Measurements from ENCODE around the gene PCDHGA7.
"Not testable (repeated sequence)": the region's sequence is repeated elsewhere in the genome, so short reads cannot be mapped to it uniquely, and the experiment has no call there.

The PCDHGA7 gene

GRCh38 chr5:141402553-141403243 lies 20.2 kb downstream of the PCDHGA7 start, which contains the start of gene PCDHGA9:
Gene PCDHGA9, plus strand, starts transcription at chr5:141402778. Its CDS starts 175 bp downstream, at chr5:141402953.
- Histone ChIP-seq H3K4me3 (ENCODE audit: low read depth, low read length) (no peak within 1 kb of the TSS), H3K9ac (no peak within 1 kb of the TSS), H3K4me1 (no peaks in the 10 kb centered on the region), H3K36me3 (ENCODE audit: control insufficient read depth, insufficient read depth, low read length) (no peaks in the 10 kb centered on the region), H3K9me3 (ENCODE audit: control insufficient read depth, low read length) (peaks cover 9% of the 10 kb centered on the region), H3K27ac (no peak within 1 kb of the TSS), H3K27me3 (ENCODE audit: control insufficient read depth, insufficient read depth, low read length) (no peaks in the 10 kb centered on the region), H3K4me2 (ENCODE audit: low read length) (peak within 1 kb of the TSS; percentile 17), H2AFZ (no peak within 1 kb of the TSS), H3K79me2 (no peaks in the 10 kb centered on the region)
- TF ChIP-seq, protein P1, sequence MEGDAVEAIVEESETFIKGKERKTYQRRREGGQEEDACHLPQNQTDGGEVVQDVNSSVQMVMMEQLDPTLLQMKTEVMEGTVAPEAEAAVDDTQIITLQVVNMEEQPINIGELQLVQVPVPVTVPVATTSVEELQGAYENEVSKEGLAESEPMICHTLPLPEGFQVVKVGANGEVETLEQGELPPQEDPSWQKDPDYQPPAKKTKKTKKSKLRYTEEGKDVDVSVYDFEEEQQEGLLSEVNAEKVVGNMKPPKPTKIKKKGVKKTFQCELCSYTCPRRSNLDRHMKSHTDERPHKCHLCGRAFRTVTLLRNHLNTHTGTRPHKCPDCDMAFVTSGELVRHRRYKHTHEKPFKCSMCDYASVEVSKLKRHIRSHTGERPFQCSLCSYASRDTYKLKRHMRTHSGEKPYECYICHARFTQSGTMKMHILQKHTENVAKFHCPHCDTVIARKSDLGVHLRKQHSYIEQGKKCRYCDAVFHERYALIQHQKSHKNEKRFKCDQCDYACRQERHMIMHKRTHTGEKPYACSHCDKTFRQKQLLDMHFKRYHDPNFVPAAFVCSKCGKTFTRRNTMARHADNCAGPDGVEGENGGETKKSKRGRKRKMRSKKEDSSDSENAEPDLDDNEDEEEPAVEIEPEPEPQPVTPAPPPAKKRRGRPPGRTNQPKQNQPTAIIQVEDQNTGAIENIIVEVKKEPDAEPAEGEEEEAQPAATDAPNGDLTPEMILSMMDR (IDR thresholded peaks at IDR 0.05): no peak

DNA sequence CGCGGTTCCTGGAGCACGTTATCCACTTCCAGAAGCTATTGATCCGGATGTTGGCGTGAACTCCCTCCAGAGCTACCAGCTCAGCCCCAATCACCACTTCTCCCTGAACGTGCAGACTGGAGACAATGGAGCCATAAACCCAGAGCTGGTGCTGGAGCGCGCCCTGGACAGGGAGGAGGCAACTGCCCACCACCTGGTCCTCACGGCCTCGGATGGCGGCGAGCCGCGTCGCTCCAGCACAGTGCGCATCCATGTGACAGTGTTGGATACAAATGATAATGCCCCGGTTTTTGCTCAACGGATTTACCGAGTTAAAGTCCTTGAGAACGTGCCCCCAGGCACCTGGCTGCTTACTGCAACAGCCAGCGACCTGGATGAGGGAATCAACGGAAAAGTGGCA lies 20.8 kb downstream of the PCDHGA7 start:
- no peak overlapping the region for H2AFZ ChIP-seq
- H3K9ac ChIP-seq: no peak overlapping the region
- TF ChIP-seq, protein P1 (IDR thresholded peaks at IDR 0.05): no peak
- H3K36me3 ChIP-seq (ENCODE audit: control insufficient read depth, insufficient read depth, low read length): no peaks in the 10 kb centered on the region
- no peak overlapping the region for H3K27ac ChIP-seq
- H3K27me3 ChIP-seq (ENCODE audit: control insufficient read depth, insufficient read depth, low read length): no peaks in the 10 kb centered on the region
- no peak overlapping the region for H3K4me3 ChIP-seq (ENCODE audit: low read depth, low read length)
- H3K4me2 ChIP-seq (ENCODE audit: low read length): no peak overlapping the region
- H3K9me3 ChIP-seq (ENCODE audit: control insufficient read depth, low read length): peaks cover 9% of the 10 kb centered on the region
- no peaks in the 10 kb centered on the region for H3K4me1 ChIP-seq
- H3K79me2 ChIP-seq: no peaks in the 10 kb centered on the region

DNA sequence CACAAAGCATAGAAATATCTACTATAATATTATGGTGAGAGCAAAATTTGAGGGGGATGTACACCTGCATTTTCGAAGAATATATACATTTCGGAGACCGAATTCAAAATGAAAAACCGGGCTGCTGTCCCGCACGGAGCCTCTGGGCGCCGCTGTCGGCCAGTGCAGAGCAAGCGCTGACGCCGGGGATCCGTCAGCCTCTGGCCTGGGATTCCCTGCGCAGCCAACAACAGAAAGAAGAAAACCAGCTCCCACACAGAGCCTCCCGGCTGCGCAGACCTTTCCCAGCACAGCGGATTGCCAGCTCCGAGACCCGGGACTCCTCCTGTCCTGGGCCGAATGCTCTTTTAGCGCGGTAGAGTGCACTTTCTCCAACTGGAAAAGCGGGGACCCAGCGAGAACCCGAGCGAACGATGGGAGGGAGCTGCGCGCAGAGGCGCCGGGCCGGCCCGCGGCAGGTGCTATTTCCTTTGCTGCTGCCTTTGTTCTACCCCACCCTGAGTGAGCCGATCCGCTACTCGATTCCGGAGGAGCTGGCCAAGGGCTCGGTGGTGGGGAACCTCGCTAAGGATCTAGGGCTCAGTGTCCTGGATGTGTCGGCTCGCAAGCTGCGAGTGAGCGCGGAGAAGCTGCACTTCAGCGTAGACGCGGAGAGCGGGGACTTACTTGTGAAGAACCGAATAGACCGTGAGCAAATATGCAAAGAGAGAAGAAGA lies 25.4 kb downstream of the PCDHGA7 start, which contains the start of gene PCDHGB6:
PCDHGB6 (plus strand) TSS at position 232 of the 716 bp plus-strand sequence; CDS start at position 414, 182 bp downstream.
- peaks cover 10% of the 10 kb centered on the region for H3K9me3 ChIP-seq (ENCODE audit: control insufficient read depth, low read length)
- not testable (repeated sequence) for H2AFZ ChIP-seq; H3K9ac ChIP-seq; H3K79me2 ChIP-seq; H3K27ac ChIP-seq; H3K36me3 ChIP-seq (ENCODE audit: control insufficient read depth, insufficient read depth, low read length); H3K4me2 ChIP-seq (ENCODE audit: low read length); H3K27me3 ChIP-seq (ENCODE audit: control insufficient read depth, insufficient read depth, low read length); H3K4me1 ChIP-seq
- H3K4me3 ChIP-seq (ENCODE audit: low read depth, low read length): peak within 1 kb of the TSS; percentile 17

- Histone ChIP-seq H3K4me1 (no peaks in the 10 kb centered on the region), H3K9me3 (ENCODE audit: control insufficient read depth, low read length) (peaks cover 6% of the 10 kb centered on the region), H2AFZ (no peak overlapping the region), H3K9ac (no peak overlapping the region), H3K4me2 (ENCODE audit: low read length) (no peak overlapping the region), H3K79me2 (no peaks in the 10 kb centered on the region), H3K4me3 (ENCODE audit: low read depth, low read length) (no peak overlapping the region), H3K36me3 (ENCODE audit: control insufficient read depth, insufficient read depth, low read length) (peaks cover 5% of the 10 kb centered on the region), H3K27ac (no peak overlapping the region), H3K27me3 (ENCODE audit: control insufficient read depth, insufficient read depth, low read length) (no peaks in the 10 kb centered on the region)
- TF ChIP-seq, protein P1 (IDR thresholded peaks at IDR 0.05): no peak
Observed at GRCh38 chr5:141409598-141410306, 27.2 kb downstream of the PCDHGA7 start.

DNA sequence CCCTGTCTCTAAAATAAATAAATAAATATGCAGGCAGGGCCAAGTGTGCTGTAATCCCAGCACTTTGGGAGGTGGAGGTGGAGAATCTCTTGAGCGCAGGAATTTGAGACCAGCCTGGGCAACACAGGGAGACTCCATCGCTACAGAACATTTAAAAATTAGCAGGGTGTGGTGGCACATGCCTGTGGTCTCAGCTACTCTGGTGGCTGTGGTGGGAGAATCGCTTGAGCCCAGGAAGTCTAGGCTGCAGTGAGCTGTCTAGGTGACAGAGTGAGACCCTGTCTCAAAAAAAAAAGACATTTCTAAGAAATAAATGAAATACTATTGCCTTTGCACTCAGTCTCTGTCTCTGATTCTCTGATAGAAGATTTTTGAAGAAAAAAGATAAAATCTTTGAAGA lies 29.0 kb downstream of the PCDHGA7 start:
- Histone ChIP-seq H2AFZ (no peak overlapping the region), H3K4me3 (ENCODE audit: low read depth, low read length) (no peak overlapping the region), H3K9me3 (ENCODE audit: control insufficient read depth, low read length) (peaks cover 6% of the 10 kb centered on the region), H3K27ac (no peak overlapping the region), H3K36me3 (ENCODE audit: control insufficient read depth, insufficient read depth, low read length) (peaks cover 5% of the 10 kb centered on the region), H3K9ac (no peak overlapping the region), H3K79me2 (no peaks in the 10 kb centered on the region), H3K4me1 (no peaks in the 10 kb centered on the region), H3K27me3 (ENCODE audit: control insufficient read depth, insufficient read depth, low read length) (no peaks in the 10 kb centered on the region), H3K4me2 (ENCODE audit: low read length) (no peak overlapping the region)
- TF ChIP-seq, protein P1 (IDR thresholded peaks at IDR 0.05): no peak

Measured in parathyroid adenoma (tissue), 2 donors.